ENCODE data around the gene DPEP1.
"Not testable (repeated sequence)": the region's sequence is repeated elsewhere in the genome, so short reads cannot be mapped to it uniquely, and the experiment has no call there.

The DPEP1 gene

DNA sequence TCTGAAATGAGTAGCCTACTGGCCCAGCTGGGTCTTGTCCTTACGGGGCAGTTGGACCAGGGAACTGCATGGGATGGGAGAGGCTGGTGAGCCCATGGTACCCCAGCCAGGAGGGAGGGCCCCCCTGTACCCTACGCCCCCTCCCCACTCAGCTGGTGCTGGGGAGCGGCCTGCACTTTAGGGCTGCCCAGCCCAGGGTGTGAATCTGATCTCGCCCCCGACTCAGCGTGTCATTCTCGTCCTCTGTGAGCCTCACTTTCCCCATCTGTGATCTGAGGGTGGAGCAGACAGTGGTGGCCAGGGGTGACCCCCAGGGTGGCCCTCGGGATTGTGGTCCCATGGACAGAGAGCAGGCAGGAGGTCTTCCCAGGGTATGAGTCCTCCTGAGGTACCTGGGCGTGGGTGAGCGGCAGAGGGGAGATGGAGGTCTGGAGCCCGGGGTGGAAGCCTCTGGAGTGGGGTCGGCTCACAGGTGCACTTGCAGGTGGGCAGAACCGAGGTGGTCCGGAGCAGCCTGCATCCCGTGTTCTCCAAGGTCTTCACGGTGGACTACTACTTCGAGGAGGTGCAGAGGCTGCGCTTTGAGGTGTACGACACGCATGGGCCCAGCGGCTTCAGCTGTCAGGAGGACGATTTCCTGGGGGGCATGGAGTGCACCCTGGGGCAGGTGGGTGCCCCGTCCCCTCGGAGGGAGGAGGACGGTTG, 36.2 kb upstream of the DPEP1 start:
- no peak for DNase-seq

DNA sequence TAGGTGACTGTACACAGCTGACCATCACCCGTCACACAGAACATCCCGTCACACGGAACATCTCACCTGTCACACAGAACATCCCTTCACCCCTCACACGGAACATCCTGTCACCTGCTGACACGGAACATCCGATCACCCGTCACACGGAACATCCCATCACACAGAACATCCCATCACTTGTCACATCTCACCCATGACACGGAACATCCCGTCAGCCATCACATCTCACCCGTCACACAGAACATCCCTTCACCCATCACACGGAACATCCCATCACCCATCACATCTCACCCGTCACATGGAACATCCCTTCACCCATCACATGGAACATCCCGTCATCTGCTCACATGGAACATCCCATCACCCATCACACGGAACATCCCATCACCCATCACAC, 34.1 kb upstream of the DPEP1 start:
- DNase-seq: no peak

DNA sequence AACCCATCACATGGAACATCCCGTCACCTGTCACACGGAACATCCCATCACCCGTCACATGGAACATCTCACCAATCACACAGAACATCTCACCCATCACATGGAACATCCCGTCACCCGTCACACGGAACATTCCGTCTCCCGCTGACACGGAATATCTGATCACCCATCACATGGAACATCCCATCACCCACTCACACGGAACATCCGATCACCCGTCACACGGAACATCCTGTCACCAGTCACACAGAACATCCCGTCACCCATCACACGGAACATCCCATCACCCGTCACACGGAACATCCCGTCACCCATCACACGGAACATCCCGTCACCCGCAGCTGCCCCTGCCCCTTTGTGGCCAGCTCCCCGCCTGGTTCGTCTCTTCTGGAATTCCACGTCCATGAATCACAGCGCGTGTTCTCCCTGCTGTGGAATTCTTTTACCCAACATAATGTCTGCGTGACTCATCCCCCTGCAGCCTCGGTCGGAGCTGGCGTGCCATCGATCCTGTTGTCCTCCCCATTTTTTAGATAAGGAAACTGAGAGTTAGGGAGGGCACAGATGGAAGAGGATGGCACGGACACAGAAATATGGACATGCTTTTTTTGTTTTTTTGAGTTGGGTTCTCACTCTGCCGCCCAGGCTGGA, 32.3 kb upstream of the DPEP1 start:
- no peak for DNase-seq

DNA sequence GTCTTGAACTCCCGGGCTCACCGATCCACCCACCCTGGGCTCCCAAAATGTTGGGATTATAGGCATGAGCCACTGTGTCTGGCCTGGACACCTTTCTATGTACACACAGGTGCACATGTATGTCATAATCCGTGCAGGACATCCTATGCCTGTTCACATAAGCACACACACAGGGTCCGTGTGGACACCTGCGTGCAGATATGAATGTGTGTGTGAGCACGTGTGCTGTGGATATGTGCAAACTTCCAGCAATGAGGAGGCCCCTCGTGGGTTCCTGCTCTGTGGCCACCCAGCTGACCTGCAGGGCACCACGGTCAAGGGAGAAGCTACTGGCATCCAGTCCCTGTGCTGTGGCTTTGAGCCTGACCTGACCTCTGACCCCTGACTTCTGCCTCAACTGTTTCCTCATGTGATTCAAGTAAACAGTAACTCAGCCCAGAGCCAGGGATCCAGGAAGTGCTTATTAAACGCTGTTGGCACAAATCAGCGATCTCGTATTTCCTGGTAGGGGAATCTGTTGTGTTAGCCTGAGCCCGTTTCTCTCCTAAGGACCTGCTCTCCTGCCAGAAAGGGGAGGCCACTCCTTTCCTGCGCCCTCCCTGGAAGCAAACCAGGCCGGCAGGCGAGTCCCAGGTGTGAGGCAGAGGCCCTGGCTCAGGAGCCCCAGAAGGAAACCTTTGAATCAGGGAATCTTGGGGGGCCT, 31.4 kb upstream of the DPEP1 start:
- no peak for DNase-seq

DNA sequence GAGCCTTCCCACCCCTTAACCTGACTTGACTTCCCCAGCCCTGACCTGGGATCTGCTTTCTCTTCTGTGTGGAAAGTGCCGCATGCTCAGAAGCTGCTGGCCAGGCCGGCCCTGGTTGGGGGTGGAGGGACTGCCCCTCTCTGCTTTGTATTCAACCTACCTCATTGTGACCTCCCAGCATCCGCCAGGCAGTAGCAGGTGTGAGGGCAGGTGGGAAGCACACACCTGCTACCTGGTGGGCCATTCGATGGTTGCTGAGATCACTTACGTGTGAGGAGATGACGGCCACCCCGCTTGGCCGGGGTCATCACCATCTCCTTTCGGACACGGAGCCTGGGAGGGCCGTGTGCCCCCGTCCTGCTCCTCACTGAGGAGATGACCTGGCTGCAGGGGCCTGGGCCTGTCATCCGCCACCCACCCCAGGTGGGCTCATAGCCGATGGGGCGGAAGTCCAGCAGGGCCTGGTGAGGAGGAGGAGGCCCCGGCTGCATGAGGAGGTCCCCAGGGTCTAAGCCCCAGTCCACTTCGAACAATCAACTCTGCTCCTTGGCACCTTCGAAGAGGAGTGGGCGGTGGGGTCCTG, 30.7 kb upstream of the DPEP1 start:
- no peak for DNase-seq

DNA sequence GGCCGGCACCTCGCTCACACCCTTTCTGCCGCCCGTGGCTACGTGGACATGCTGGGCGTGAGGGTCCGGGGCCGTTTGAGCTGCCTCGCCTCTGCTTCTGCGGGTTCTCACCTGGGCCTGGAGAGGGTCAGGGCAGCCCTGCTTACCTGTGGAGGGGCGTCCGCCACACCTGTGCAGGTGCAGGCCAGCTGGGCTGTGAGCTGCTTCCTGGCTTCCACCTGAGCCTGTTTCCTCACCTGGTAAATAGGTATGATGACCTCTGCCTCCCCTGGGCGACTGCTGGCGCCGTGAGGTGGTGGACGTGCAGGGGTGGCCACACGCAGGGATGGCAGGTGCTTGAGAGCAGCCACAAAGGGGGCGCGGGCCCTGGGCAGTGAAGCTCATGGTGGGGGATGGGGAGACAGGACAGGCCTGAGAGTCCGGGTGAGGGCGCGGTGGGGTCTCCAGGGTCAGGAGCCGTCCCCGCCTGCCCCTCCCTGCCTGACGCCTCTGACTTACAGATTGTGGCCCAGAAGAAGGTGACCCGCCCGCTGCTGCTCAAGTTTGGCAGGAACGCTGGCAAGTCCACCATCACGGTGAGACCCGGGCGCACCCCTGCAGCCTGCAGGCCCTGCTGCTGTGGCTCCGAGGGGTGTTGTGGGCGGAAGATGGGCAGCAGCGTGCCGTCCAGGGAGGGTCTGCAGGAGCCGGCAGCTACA, 30.1 kb upstream of the DPEP1 start:
- no peak for DNase-seq

DNA sequence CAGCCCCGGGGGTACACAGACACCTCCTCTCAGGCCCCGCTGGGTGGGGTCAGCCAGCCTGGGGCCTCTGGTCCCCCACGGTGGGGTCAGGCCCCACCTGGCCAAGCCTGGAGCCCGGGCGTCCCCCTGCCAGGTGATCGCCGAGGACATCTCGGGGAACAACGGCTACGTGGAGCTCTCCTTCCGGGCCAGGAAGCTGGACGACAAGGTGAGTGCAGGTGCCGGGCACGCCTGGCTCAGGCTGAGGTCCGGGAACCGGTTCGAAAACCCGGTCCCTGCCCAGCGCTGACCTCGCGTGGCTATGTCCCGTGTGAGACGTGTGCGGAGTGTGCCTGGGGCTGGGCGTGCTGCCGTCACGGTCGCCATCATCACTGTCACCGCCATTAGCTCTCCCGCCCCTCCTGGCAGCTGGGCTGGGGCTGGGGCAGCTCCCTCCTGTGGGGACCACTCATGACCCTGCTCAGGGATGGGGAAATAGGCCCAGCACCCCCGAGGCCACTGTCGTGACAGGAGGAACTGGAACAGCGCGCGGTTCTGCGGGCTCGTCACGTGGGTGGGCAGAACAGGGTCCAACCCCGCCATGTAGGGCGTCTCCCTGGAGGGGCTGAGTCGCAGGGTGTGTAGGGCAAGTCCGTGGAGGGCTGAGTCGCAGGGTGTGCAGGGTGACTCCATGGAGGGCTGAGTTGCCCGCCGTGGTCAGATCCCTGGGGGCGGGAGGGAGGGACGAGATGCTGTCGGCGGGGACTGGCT, 29.4 kb upstream of the DPEP1 start:
- no peak for DNase-seq

DNA sequence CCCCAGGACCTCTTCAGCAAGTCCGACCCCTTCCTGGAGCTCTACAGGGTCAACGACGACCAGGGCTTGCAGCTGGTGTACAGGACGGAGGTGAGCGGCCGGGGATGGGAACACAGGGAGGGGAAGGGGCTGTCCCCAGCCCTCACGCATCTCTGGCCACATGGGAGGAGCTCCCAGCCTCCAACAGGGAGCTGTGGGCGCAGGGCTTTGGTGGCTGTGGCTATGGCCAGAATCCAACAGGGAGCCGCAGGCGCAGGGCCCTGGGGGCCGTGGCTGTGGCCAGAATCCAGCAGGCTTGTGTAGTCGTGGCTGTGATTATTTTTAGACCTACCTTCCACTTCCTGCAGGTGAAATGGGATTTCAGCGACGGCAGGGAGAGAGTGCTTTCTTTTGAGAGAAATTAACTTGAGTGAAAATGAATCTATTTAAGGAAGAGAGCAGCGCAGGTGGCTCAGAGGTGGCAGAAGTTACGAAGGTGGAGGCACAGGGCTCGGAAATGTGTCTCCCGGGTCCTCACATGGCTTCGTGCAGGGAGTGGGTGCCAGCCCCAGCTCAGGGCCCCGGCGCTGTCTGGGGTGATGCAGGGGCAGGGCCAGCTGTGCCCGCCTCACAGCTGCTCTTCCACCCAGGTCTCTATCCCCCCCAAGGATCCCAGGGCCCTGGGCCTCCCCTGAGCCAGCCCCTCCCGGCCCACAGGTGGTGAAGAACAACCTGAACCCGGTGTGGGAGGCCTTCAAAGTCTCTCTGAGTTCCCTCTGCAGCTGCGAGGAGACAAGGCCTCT, 28.5 kb upstream of the DPEP1 start:
- DNase-seq: no peak

DNA sequence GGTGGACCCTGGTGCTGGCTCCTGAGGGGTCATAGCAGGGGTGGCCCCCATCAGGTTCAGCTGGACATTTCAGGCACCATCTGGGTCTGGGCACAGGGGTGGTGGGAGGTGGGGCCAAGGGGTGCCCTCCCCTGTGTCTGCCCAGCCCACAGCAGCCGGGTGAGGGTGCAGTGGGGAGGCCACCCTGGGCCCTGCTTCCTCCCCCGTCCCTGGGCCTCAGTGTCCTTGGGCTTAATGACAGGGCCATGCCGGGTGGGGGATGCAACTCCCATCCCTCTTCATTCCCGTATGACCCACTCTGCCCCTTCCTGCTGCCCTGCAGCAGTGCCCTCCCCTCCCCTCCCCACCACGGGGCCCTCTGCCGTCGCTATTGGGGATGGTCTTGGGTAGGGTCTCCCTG, 27.2 kb upstream of the DPEP1 start:
- no peak for DNase-seq

DNA sequence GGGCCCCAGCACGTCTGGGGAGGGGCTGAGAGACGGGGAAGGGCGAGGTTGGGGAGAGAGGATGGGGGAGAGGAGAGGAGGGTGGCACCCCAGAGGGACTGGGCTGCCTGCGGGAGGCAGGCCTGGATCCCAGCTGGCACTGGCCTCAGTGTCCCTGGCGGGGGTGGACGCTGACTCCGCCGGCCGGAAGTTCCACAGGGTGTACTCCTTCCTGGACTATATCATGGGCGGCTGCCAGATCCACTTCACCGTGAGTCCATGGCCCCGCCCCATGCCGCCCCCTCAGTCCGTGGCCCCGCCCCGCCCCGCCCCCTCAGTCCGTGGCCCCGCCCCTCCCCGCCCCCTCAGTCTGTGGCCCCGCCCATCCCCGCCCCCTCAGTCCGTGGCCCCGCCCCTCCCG, 26.6 kb upstream of the DPEP1 start:
- no peak for DNase-seq

DNA sequence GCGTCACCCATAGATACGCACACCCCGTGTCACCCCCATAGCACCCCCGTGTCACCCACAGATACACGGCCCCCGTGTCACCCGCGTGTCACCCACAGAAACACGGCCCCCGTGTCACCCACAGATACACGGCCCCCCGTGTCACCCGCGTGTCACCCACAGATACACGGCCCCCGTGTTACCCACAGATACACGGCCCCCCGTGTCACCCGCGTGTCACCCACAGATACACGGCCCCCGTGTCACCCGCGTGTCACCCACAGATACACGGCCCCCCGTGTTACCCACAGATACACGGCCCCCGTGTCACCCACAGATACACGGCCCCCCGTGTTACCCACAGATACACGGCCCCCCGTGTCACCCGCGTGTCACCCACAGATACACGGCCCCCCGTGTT, 25.8 kb upstream of the DPEP1 start:
- not testable (repeated sequence) for DNase-seq

DNA sequence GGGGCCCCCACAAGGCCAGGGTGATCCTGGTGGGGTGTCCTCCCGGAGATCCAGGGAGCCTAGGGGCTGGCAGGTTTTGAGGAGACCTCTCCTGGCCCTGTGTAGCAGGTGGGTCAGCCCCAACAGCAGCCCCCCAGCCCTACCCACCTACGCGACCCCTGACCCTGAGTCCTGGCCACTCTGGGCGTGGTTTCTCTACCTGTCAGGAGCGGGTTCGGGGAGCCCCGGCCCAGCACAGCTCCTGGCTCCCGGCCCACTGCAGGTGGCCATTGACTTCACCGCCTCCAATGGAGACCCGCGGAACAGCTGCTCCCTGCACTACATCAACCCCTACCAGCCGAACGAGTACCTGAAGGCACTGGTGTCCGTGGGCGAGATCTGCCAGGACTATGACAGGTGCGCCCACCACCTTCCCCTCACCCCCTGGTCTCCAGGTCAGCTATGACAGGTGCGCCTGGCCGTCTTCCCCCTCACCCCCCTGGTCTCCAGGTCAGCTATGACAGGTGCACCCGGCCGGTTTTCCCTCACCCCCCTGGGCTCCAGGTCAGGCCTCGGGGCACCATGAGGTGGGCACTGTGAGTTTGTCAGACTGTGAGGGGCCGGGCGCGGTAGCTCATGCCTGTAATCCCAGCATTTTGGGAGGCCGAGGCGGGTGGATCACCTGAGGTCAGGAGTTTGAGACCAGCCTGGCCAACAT, 24.9 kb upstream of the DPEP1 start:
- no peak for DNase-seq

DNA sequence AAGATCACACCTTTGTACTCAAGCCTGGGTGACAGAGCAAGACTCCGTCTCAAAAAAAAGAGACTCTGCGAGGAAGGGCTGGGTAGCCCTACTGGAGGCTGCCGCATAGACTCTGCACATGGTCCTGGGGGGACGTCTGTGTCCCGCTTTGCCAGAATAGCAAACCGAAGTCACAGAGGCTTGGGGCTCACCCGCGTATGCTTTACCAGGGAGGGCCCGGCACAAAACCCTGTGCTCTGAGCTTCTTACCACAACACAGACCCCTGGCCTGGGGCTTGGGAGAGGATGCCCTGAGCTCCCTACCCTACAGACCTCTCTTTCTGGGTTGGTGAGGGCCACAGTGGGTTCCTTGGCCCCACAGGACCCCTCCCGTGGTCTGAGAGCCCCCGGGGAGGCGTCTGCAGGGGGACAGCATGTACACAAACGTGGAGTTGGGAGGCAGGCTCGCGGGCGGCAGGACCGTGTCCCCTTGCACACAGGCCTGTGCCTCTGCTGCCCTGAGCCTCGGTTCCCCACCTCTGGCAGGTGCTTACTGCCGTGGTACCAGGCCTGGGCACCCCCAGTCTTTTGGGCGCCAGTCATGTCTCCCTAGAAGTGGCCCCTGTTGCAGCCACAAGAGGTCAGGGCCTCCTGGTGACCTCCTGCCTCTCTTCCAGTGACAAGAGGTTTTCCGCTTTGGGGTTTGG, 24.1 kb upstream of the DPEP1 start:
- no peak for DNase-seq

DNA sequence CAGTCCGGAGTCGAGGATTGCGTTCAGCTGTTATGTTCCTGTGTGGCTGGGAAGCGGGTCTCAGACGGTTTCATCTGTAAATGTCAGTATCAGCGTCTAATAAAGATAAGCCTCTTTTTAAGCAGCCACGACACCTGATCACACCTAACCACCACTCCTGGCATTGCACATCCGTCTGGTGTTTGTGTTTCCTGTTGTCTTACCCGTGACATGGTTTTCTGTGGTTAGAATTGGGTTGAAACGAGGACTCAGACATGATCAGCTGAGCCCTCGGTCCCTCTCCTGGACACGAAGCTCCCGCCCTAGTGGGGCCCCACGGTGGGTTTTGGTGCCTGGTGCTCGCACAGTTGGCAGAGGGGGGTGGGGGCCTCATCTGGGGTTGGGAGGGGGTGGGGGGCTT, 19.6 kb upstream of the DPEP1 start:
- DNase-seq: peak; percentile 42 to 74

DNA sequence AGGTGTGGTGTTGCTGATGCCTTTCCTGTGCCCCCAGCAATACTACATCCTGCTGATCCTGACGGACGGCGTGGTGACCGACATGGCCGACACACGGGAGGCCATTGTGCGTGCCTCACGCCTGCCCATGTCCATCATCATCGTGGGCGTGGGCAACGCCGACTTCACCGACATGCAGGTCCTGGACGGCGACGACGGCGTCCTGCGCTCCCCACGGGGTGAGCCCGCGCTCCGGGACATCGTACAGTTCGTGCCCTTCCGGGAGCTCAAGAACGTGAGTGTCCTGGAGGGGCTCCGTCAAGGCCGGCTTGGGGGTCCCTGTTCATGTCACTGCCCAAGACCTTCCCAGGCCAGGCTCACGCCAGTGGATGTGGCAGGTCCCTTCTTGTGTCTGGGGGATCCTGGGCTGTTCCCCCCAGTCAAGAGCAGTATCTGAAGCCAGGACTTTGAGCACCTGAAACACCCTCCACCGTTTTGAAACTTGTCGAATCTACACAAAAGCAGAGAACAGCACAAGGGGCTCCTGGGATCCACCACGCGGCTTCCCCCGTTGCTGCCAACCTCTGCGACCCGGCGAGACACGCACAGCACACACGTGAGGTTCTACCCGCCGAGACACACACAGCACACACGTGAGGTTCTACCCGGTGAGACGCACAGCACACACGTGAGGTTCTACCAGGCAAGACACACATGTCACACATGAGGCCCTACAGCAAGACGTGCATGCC, 17.9 kb upstream of the DPEP1 start:
- DNase-seq: no peak

DNA sequence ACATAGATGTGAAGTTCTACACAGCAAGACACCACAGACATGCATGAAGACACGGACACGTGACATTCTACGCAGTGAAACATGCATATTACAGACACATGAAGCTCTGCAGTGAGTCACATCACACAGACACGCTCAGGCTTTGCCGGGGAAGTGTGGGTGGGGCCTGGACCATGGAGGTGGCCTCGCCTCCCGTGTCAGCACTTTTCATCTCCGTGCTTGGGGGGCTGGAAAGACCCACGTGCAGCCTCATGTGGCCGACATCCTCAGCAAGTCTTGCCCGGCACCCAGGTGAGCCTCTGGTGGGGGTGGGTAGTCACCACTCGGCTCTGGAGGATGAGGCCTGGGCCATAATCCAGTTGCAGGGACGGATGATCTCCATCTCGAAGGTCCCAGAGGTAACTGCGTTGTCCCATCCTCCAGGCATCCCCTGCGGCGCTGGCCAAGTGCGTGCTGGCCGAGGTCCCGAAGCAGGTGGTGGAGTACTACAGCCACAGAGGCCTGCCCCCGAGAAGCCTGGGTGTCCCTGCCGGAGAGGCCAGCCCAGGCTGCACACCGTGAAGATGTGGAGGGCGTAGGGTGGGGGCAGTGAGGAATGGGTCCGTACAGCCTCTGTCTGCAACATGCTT, 17.3 kb upstream of the DPEP1 start:
- DNase-seq: no peak

DNA sequence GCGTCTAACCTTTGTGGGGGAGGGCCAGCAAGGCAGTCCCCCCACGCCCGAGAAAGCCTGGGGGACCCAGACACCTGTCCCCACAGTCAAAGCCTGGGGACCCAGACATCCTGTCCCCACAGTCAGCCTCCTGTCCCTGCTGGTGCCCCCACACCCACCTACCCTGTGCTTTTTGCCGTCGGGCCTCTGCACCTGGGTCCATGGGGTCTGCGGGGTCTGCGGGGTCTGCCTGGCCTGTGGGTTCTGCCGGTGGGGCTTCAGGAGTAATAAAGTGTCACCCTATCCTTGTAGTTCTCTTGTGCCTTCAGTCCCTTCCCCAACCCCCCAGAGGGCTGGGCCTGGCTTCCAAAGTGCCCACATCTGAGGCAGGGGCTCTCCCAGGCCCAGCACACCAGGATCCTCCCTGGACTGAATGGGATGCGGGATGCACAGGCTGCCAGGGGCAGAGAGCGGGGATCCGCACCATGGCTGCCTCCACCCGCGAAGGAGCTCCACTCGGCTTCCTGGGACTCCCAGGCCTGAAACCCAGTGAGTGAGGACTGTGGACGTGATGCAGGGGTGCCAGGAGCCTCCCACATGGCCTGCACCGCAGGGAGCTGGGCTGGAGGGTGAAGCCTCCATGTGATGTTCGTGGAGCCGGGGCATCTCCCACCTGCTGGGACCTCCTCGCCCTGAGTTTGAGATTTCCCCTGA, 16.3 kb upstream of the DPEP1 start:
- no peak for DNase-seq

DNA sequence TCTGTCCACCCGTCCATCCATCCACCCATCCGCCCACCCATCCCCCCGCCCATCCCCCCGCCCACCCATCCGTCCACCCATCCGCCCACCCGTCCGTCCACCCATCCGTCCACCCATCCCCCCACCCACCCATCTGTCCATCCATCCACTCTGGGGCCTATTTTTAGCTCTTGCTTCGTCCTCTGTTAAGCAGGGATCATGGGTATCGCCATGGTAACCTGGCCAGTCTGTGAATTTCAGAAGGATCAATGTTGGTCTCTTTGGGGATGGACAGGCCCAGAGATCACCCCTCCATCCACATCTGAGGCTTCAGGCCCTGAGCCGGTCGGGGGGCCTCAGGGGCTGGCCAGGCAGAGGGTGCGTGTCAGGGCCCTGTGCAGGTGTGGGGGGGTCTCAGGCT, 15.2 kb upstream of the DPEP1 start:
- no peak for DNase-seq

DNA sequence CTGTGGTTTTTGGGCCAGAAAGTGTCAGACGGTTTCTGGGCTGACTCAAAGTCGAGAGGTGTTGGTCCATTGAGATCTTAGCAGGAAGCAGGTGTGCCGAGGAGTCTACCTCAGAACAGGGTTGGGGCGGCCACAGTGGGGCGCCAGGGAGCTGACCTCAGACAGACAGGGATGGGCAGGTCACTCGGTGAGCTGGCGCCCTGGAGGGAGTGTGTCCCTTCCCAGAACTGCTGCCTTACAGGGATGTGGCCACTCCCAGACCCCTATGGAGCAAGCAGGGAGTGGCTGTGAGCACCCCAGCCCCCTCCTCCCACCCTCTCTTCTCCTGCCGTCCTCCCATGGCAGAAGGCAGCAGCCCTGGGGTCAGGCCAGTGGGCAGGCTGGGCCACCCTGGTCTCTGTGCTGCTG, 14.0 kb upstream of the DPEP1 start:
- peak in 1 of 2 donors; percentile 27 for DNase-seq

Data from CD4-positive, alpha-beta T cell treated with Interferon alpha-2 for 1 hour (primary cell).